Thyroid gland (tissue), 4 donors: ENCODE data around the gene INSYN2A.

ENCODE experiments used
- CTCF ChIP-seq, 6 experiments: fragments of 200-600 bp in 3 of 6; fragments of 450-650 bp in 3 of 6; sonication (generic) in 3 of 6; IDR thresholded peaks; one replicate each; pipeline ENCODE4 v1.5.1; 2016 to 2019; ENCODE audit warnings: antibody characterized with exemption in 6 of 6, mild to moderate bottlenecking in 2 of 6, inconsistent platforms in 1 of 6, moderate library complexity in 1 of 6
- POLR2A ChIP-seq, 2 donors: fragments of 450-650 bp; IDR thresholded peaks; one replicate each; pipeline ENCODE4 v1.6.1; 2017; ENCODE audit warnings: antibody characterized with exemption in 2 of 2, mild to moderate bottlenecking in 2 of 2, moderate library complexity in 1 of 2

- TF ChIP-seq CTCF (IDR thresholded peaks at IDR 0.05) = no peak
- no peak for TF ChIP-seq POLR2A (IDR thresholded peaks at IDR 0.05)
Observed at GRCh38 chr10:127234306-127234800, 38.0 kb upstream of the INSYN2A start.
